HEK293 (cell line): ENCODE results near the gene FAM181A.

Experiments used
- HOXC10 ChIP-seq: sonication (generic); formaldehyde crosslinking; IDR thresholded peaks from 2 replicates; pipeline ENCODE4 v1.8.1; 2023; ENCODE audit warnings: mild to moderate bottlenecking, missing genetic modification reagents
- KLF1 ChIP-seq: fragments of 450-650 bp; formaldehyde crosslinking; IDR thresholded peaks from 2 replicates; pipeline ENCODE4 v1.5.1; 2016; ENCODE audit warnings: missing biosample characterization, missing genetic modification characterization
- SP7 ChIP-seq: fragments of 450-650 bp; formaldehyde crosslinking; IDR thresholded peaks from 2 replicates; pipeline ENCODE4 v1.5.1; 2016; ENCODE audit warnings: missing biosample characterization, missing genetic modification characterization
- ZBTB1 ChIP-seq: fragments of 450-650 bp; formaldehyde crosslinking; IDR thresholded peaks from 2 replicates; pipeline ENCODE4 v1.5.1; 2016; ENCODE audit warnings: missing biosample characterization, missing genetic modification characterization
- ZNF266 ChIP-seq: fragments of 450-650 bp; formaldehyde crosslinking; IDR thresholded peaks from 2 replicates; pipeline ENCODE4 v1.5.1; 2016; ENCODE audit warnings: missing biosample characterization, missing genetic modification characterization, low read depth
- ZNF335 ChIP-seq: fragments of 450-650 bp; formaldehyde crosslinking; conservative IDR thresholded peaks from 2 replicates; pipeline ENCODE4 v1.5.1; 2016; ENCODE audit warnings: missing biosample characterization, missing genetic modification characterization
- ZNF426 ChIP-seq: fragments of 450-650 bp; formaldehyde crosslinking; IDR thresholded peaks from 2 replicates; pipeline ENCODE4 v1.5.1; 2017; ENCODE audit warnings: missing biosample characterization, missing genetic modification characterization, mild to moderate bottlenecking, inconsistent platforms, moderate library complexity
- ZNF510 ChIP-seq: fragments of 450-650 bp; formaldehyde crosslinking; IDR thresholded peaks from 2 replicates; pipeline ENCODE4 v1.5.1; 2018; ENCODE audit warnings: mild to moderate bottlenecking, missing genetic modification characterization, missing biosample characterization; ENCODE audit not compliant: insufficient replicate concordance
- ZNF555 ChIP-seq: fragments of 450-650 bp; formaldehyde crosslinking; conservative IDR thresholded peaks from 2 replicates; pipeline ENCODE4 v1.5.1; 2017; ENCODE audit warnings: missing biosample characterization, mild to moderate bottlenecking, missing genetic modification characterization, inconsistent platforms
- ZNF558 ChIP-seq: fragments of 450-650 bp; formaldehyde crosslinking; IDR thresholded peaks from 2 replicates; pipeline ENCODE4 v1.5.1; 2016; ENCODE audit warnings: missing biosample characterization, missing genetic modification characterization
- ZNF626 ChIP-seq: fragments of 450-650 bp; sonication (Bioruptor Pico); formaldehyde crosslinking; IDR thresholded peaks from 2 replicates; pipeline ENCODE4 v1.5.1; 2018; ENCODE audit warnings: missing biosample characterization, missing genetic modification characterization, inconsistent platforms
- ZNF707 ChIP-seq: fragments of 450-650 bp; formaldehyde crosslinking; IDR thresholded peaks from 2 replicates; pipeline ENCODE4 v1.5.1; 2016; ENCODE audit warnings: missing biosample characterization, missing genetic modification characterization
- ZNF747 ChIP-seq: fragments of 450-650 bp; formaldehyde crosslinking; IDR thresholded peaks from 2 replicates; pipeline ENCODE4 v1.5.1; 2016; ENCODE audit warnings: missing biosample characterization, missing genetic modification characterization
- ZSCAN16 ChIP-seq: fragments of 450-650 bp; formaldehyde crosslinking; IDR thresholded peaks from 2 replicates; pipeline ENCODE4 v1.5.1; 2016; ENCODE audit warnings: missing biosample characterization, missing genetic modification characterization
- ZSCAN30 ChIP-seq: fragments of 450-650 bp; IDR thresholded peaks from 2 replicates; pipeline ENCODE4 v1.5.1; 2018; ENCODE audit warnings: missing biosample characterization, mild to moderate bottlenecking, missing genetic modification characterization, moderate library complexity
- TF ChIP-seq, protein P1 (sequence below): fragments of 450-650 bp; formaldehyde crosslinking; IDR thresholded peaks from 2 replicates; pipeline ENCODE4 v1.5.1; 2016; ENCODE audit warnings: missing biosample characterization, missing genetic modification characterization
- TF ChIP-seq, protein P2 (sequence below): fragments of 450-650 bp; formaldehyde crosslinking; IDR thresholded peaks from 2 replicates; pipeline ENCODE4 v1.5.1; 2016; ENCODE audit warnings: missing biosample characterization, missing genetic modification characterization
- TF ChIP-seq, protein P3 (sequence below): fragments of 450-650 bp; formaldehyde crosslinking; IDR thresholded peaks from 2 replicates; pipeline ENCODE4 v1.5.1; 2016; ENCODE audit warnings: missing biosample characterization, missing genetic modification characterization, borderline replicate concordance
- TF ChIP-seq, protein P4 (sequence below): fragments of 450-650 bp; formaldehyde crosslinking; IDR thresholded peaks from 2 replicates; pipeline ENCODE4 v1.5.1; 2017; ENCODE audit warnings: missing biosample characterization, missing genetic modification characterization
- TF ChIP-seq, protein P5 (sequence below): fragments of 450-650 bp; IDR thresholded peaks from 2 replicates; pipeline ENCODE4 v1.5.1; 2018; ENCODE audit warnings: missing biosample characterization, missing genetic modification characterization
- TF ChIP-seq, protein P6 (sequence below): fragments of 450-650 bp; formaldehyde crosslinking; IDR thresholded peaks from 2 replicates; pipeline ENCODE4 v1.5.1; 2017; ENCODE audit warnings: missing biosample characterization, missing genetic modification characterization
- TF ChIP-seq, protein P7 (sequence below): fragments of 450-650 bp; formaldehyde crosslinking; IDR thresholded peaks from 2 replicates; pipeline ENCODE4 v1.5.0; 2017; ENCODE audit warnings: missing biosample characterization, missing genetic modification characterization, borderline replicate concordance
- TF ChIP-seq, protein P8 (sequence below): fragments of 450-650 bp; formaldehyde crosslinking; IDR thresholded peaks from 2 replicates; pipeline ENCODE4 v1.5.1; 2016; ENCODE audit warnings: missing biosample characterization, missing genetic modification characterization
- TF ChIP-seq, protein P9 (sequence below): fragments of 450-650 bp; formaldehyde crosslinking; IDR thresholded peaks from 2 replicates; pipeline ENCODE4 v1.5.1; 2016; ENCODE audit warnings: missing biosample characterization, missing genetic modification characterization

The FAM181A gene

DNA sequence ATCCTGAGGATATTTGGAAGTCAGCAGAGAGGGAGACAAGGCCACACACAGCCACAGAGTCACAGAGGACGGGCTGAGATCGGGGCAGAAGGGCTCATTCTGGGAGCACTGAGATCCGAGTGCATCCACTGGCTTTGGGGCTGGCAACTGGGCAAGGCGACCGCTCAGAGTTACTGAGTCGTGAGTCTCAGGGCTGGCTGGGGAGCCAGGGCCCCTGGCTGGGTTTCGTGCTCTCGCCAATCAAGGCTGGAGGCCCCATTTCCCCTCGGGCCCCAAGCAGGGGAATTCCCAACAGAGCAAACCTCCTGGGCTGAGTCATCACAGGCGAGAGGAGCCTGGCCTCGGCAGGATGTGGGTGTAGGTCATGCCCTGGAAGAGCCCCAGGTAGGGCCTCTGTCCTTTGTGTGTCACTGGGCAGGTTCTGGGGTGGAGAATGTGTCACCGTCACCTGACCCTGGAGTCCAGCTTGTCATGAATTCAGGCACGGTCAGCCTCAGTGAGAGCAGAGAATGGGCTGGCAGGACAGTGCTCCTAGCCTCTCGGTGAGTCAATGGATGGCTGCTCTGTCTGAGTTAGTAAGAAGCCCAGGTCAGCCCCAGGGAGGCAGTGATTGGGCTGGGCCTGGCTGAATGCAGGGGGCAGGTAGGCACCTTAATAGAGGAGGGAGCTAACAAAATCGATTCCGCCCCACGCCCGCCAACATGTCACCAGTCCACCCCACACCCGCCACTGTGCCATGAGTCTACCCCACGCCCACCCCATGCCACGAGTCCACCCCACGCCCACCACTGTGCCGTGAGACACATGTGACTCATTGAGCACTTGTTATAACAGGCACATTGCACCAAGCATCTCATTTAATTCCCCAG lies 32.3 kb downstream of the FAM181A start (continued):
- TF ChIP-seq, protein P1, sequence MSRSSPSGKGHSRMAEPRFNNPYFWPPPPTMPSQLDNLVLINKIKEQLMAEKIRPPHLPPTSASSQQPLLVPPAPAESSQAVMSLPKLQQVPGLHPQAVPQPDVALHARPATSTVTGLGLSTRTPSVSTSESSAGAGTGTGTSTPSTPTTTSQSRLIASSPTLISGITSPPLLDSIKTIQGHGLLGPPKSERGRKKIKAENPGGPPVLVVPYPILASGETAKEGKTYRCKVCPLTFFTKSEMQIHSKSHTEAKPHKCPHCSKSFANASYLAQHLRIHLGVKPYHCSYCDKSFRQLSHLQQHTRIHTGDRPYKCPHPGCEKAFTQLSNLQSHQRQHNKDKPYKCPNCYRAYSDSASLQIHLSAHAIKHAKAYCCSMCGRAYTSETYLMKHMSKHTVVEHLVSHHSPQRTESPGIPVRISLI: no peak
- TF ChIP-seq ZNF747 (tag by site-specific recombination) (no peak), ZNF335 (tag by site-specific recombination) (peak; percentile 53), KLF1 (tag by site-specific recombination) (peak; percentile 78), ZSCAN16 (no peak), ZNF707 (tag by site-specific recombination) (no peak), ZNF558 (tag by site-specific recombination) (no peak), HOXC10 (CRISPR knock-in tag) (no peak), ZNF626 (no peak), ZNF266 (tag by site-specific recombination) (no peak), ZSCAN30 (tag by site-specific recombination) (no peak), SP7 (peak; percentile 68; the same call in 1 of the 2 replicates), ZNF426 (tag by site-specific recombination) (no peak), ZNF555 (no peak), ZBTB1 (tag by site-specific recombination) (no peak), ZNF510 (tag by site-specific recombination) (no peak)
- TF ChIP-seq, protein P2, sequence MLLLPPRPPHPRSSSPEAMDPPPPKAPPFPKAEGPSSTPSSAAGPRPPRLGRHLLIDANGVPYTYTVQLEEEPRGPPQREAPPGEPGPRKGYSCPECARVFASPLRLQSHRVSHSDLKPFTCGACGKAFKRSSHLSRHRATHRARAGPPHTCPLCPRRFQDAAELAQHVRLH (tag by site-specific recombination): no peak
- TF ChIP-seq, protein P3, sequence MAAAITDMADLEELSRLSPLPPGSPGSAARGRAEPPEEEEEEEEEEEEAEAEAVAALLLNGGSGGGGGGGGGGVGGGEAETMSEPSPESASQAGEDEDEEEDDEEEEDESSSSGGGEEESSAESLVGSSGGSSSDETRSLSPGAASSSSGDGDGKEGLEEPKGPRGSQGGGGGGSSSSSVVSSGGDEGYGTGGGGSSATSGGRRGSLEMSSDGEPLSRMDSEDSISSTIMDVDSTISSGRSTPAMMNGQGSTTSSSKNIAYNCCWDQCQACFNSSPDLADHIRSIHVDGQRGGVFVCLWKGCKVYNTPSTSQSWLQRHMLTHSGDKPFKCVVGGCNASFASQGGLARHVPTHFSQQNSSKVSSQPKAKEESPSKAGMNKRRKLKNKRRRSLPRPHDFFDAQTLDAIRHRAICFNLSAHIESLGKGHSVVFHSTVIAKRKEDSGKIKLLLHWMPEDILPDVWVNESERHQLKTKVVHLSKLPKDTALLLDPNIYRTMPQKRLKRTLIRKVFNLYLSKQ: no peak
- TF ChIP-seq, protein P4, sequence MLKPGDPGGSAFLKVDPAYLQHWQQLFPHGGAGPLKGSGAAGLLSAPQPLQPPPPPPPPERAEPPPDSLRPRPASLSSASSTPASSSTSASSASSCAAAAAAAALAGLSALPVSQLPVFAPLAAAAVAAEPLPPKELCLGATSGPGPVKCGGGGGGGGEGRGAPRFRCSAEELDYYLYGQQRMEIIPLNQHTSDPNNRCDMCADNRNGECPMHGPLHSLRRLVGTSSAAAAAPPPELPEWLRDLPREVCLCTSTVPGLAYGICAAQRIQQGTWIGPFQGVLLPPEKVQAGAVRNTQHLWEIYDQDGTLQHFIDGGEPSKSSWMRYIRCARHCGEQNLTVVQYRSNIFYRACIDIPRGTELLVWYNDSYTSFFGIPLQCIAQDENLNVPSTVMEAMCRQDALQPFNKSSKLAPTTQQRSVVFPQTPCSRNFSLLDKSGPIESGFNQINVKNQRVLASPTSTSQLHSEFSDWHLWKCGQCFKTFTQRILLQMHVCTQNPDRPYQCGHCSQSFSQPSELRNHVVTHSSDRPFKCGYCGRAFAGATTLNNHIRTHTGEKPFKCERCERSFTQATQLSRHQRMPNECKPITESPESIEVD (tag by site-specific recombination): no peak
- TF ChIP-seq, protein P5, sequence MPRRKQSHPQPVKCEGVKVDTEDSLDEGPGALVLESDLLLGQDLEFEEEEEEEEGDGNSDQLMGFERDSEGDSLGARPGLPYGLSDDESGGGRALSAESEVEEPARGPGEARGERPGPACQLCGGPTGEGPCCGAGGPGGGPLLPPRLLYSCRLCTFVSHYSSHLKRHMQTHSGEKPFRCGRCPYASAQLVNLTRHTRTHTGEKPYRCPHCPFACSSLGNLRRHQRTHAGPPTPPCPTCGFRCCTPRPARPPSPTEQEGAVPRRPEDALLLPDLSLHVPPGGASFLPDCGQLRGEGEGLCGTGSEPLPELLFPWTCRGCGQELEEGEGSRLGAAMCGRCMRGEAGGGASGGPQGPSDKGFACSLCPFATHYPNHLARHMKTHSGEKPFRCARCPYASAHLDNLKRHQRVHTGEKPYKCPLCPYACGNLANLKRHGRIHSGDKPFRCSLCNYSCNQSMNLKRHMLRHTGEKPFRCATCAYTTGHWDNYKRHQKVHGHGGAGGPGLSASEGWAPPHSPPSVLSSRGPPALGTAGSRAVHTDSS (tag by site-specific recombination): no peak
- TF ChIP-seq, protein P6, sequence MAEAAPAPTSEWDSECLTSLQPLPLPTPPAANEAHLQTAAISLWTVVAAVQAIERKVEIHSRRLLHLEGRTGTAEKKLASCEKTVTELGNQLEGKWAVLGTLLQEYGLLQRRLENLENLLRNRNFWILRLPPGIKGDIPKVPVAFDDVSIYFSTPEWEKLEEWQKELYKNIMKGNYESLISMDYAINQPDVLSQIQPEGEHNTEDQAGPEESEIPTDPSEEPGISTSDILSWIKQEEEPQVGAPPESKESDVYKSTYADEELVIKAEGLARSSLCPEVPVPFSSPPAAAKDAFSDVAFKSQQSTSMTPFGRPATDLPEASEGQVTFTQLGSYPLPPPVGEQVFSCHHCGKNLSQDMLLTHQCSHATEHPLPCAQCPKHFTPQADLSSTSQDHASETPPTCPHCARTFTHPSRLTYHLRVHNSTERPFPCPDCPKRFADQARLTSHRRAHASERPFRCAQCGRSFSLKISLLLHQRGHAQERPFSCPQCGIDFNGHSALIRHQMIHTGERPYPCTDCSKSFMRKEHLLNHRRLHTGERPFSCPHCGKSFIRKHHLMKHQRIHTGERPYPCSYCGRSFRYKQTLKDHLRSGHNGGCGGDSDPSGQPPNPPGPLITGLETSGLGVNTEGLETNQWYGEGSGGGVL (tag by site-specific recombination): peak; percentile 29; the same call in 1 of the 2 replicates
- TF ChIP-seq, protein P7, sequence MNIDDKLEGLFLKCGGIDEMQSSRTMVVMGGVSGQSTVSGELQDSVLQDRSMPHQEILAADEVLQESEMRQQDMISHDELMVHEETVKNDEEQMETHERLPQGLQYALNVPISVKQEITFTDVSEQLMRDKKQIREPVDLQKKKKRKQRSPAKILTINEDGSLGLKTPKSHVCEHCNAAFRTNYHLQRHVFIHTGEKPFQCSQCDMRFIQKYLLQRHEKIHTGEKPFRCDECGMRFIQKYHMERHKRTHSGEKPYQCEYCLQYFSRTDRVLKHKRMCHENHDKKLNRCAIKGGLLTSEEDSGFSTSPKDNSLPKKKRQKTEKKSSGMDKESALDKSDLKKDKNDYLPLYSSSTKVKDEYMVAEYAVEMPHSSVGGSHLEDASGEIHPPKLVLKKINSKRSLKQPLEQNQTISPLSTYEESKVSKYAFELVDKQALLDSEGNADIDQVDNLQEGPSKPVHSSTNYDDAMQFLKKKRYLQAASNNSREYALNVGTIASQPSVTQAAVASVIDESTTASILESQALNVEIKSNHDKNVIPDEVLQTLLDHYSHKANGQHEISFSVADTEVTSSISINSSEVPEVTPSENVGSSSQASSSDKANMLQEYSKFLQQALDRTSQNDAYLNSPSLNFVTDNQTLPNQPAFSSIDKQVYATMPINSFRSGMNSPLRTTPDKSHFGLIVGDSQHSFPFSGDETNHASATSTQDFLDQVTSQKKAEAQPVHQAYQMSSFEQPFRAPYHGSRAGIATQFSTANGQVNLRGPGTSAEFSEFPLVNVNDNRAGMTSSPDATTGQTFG (tag by site-specific recombination): no peak
- TF ChIP-seq, protein P8, sequence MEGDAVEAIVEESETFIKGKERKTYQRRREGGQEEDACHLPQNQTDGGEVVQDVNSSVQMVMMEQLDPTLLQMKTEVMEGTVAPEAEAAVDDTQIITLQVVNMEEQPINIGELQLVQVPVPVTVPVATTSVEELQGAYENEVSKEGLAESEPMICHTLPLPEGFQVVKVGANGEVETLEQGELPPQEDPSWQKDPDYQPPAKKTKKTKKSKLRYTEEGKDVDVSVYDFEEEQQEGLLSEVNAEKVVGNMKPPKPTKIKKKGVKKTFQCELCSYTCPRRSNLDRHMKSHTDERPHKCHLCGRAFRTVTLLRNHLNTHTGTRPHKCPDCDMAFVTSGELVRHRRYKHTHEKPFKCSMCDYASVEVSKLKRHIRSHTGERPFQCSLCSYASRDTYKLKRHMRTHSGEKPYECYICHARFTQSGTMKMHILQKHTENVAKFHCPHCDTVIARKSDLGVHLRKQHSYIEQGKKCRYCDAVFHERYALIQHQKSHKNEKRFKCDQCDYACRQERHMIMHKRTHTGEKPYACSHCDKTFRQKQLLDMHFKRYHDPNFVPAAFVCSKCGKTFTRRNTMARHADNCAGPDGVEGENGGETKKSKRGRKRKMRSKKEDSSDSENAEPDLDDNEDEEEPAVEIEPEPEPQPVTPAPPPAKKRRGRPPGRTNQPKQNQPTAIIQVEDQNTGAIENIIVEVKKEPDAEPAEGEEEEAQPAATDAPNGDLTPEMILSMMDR (tag by site-specific recombination): no peak
- TF ChIP-seq, protein P9, sequence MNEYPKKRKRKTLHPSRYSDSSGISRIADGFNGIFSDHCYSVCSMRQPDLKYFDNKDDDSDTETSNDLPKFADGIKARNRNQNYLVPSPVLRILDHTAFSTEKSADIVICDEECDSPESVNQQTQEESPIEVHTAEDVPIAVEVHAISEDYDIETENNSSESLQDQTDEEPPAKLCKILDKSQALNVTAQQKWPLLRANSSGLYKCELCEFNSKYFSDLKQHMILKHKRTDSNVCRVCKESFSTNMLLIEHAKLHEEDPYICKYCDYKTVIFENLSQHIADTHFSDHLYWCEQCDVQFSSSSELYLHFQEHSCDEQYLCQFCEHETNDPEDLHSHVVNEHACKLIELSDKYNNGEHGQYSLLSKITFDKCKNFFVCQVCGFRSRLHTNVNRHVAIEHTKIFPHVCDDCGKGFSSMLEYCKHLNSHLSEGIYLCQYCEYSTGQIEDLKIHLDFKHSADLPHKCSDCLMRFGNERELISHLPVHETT: no peak
